T-helper 2 cell (primary cell): ENCODE results near the gene GCDH.
"Not testable (repeated sequence)": the region's sequence is repeated elsewhere in the genome, so short reads cannot be mapped to it uniquely, and the experiment has no call there.

Experiments used
- DNase-seq, 5 experiments: peaks; one replicate each; pipeline versions ENCODE4 v3.0.0 to v3.0.0-alpha.2; 2012 to 2022
- total RNA-seq, 2 donors: gene quantifications; one replicate each; lab custom pipeline; 2026; lab: John Stamatoyannopoulos, UW

GCDH gene
- 29.9 to 32.6 reads per million in 2 donors for total RNA-seq

DNA sequence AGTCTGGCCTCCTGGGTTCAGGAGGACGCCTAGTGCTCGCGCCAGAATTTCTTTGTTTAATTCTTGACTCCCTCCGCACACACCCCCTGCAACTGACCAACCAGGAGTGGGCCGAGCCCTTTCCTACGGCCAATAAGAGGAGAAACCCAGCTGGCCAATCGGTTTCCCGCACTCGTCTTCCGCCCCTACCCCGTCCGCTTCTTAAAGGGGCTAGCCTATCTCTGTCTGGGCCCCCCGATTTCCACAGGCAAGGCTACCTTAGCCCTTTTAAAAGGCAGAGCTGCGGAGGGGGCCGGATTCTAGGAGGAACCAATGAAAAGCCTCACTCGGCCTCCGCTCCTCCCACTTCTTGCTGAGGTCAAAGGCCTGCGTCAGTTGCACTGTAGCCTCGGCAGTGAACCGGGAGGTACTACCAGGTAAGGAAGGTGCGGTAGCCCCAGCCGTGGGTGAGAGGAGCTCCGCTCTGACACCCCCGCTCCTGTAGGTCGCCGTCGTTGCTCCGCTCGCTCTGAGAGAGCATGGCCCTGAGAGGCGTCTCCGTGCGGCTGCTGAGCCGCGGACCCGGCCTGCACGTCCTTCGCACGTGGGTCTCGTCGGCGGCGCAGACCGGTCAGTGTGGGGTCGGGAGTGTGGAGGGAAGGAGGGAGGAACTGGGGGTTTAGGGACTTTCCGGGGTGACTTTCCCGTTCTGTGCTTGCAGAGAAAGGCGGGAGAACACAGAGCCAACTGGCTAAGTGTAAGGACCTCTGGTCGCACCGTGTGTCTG, at the start of gene GCDH:
TSS of gene GCDH (plus strand) at position 374 of the 766 bp plus-strand sequence. CDS start at position 519, 145 bp downstream.
- DNase-seq, result peak; percentile 82 to 99 (median 95)

DNA sequence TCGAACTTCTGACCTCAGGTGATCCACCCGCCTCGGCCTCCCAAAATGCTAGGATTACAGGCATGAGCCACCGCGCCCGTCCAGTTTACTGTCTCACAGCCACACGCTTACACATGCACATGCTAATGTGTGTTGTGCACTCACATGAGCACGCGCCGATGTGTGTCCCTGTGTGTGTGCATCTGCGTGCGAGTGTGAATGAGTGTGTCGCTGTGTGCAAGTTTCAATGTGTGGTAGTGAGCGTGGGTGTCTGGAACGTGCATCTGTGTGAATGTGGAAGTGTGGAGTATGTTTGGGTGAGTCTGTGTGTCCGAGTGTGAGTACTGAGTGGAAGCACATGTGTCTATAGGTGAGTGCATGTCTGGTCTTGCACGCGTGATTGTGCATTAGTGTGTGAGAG, 48.4 kb upstream of the GCDH start:
- DNase-seq, result no peak

DNA sequence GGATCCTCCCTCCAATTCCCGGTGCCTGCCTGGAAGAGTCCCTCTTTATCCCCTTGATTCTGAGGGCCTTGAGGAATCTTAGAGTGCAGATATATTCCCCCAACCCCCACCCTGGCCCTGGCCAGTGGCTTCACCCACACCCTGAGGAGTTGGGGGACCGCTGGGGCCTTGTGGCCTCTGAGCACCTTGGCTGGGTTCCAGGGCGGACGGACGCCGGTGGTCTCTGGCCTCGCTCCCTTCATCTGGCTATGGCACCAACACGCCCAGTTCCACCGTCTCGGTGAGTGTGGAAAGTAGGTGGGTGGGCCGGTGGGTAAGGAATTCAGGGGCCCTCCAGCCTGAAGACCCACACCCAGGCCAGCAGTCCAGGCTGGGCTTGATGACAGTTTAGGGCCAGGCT, 47.6 kb upstream of the GCDH start:
- no peak for DNase-seq

DNA sequence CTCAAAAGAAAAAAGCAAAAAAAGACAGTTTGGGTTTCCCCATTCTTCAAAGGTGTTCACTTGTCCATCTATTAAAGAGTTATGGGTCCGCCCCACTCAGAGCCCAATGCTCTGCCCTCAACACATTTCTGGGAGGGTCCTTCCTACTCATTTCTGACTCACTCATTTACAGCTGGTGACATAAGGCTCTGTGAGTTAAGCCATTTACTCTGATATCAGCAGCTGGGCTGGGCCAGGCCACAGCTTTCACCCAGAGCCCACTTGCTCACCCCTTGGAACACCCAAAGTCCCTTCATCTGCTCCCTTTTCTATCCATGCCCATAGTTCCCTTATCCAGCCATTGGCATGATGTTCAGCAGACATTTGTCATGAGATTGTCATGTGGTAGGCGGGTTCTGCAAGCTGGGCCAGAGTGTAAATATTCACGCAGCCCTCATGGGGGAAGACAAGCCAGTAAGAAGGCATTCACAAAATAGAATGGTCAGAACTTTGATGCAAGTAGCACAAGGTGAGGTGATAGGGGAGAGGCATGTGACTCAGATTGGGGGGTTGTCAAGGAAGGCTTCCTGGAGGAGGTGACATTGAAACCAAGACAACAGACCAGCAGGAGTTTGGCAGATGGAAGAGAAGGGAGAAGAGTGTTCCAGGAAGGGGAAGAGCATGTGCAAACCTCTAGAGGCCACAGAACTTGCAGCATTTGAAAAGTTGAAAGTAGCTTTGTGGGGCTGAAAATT, 46.8 kb upstream of the GCDH start:
- DNase-seq, result no peak

DNA sequence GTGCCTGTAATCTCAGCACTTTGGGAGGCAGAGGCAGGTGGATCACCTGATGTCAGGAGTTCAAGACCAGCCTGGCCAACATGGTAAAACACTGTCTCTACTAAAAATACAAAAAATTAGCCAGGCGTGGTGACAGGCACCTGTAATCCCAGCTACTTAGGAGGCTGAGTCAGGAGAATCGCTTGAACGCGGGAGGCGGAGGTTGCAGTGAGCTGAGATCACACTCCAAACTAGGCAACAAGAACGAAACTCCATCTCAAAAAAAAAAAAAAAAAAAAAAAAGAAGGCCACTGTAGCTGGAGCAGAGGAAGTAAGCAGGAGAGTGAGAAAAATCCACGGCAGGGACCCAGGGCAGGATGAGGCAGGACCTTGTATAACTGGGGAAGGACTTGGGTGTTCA, 44.3 kb upstream of the GCDH start:
- not testable (repeated sequence) for DNase-seq

DNA sequence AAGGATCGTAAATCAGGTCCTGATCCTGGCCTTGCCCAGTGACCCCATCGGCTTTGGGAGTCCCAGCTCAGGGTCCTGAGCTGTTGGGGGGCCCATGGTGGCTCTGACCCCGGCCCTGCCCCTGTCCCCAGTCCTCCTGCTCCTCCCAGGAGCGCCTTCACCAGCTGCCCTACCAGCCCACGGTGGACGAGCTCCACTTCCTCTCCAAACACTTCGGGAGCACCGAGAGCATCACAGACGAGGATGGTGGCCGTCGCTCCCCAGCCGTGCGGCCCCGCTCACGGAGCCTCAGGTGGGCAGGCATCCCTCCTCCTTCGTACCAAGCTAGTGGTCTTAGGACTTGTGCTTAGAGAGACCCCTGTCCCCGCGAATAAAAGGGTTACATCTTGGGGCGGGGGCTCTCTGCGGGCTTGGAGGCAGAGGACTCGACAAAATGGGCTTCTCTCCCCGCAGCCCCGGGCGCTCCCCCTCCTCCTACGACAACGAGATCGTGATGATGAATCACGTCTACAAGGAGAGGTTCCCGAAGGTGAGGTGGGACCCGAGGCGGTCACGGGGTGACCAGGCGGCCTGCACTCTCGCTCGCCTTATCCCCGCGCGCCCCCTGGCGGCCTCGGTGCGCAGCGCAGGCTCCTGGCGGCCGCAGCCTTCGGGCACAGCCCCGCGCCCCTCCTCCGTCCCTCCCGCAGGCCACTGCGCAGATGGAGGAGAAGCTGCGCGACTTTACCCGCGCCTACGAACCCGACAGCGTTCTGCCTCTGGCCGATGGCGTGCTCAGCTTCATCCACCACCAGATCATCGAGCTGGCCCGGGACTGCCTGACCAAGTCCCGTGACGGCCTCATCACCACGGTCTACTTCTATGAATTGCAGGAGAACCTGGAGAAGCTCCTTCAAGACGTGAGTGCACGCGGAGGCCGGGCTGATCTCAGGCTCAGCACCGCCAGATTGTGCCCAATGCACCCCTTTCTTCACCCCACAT, 43.5 kb upstream of the GCDH start:
- peak; percentile 62 to 81 (median 76) for DNase-seq

DNA sequence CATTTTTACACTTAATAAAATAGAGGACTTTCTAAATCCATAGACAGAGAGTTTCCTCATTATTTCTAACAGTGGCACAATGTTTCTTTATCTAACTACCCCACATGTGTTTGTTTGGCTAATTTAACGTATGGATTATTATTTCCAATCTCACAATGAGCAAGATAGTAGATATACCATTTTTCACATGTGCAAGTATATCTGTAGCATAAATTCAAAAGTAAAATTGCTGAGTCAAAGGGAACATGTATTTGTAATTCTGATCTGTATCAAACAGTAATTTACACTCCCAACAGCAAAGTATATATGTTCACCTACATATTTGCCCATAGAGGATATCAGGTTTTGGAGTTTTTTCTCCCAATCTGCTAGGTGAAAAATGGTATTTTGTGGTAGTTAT, 34.3 kb upstream of the GCDH start:
- no peak for DNase-seq

DNA sequence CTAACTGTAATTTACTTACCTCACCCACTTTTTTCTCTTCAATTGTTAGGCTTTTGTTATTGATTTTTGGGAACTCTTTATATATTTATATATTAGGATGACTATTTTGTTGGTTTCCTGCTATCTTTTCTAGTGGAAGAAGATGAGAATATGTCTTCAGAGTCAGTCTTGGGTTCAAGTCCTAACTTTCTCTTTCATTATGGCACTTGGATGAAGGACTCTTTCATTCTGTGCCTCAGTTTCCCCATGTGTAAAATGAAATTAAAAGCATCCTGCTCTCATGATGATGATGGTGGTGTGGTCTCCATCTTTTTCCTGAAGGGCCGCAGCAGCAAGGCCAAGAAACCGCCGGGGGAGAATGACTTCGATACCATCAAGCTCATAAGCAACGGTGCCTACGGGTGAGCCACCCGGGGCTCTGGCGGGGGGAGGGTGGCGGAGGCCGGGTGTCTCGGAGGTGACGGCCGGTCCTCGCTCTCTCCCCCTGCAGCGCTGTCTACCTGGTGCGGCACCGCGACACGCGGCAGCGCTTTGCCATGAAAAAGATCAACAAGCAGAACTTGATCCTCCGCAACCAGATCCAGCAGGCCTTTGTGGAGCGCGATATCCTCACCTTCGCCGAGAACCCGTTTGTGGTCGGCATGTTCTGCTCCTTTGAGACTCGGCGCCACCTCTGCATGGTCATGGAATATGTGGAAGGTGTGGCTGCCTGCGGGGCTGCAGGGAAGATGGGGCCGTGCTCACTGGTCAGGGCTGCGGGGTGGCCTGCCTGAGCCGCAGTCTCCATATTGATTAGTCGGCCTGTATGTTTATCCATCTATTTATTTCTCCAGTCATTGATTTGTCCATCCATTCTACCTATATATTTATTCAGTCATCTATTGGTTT, 32.7 kb upstream of the GCDH start:
- DNase-seq, result no peak

DNA sequence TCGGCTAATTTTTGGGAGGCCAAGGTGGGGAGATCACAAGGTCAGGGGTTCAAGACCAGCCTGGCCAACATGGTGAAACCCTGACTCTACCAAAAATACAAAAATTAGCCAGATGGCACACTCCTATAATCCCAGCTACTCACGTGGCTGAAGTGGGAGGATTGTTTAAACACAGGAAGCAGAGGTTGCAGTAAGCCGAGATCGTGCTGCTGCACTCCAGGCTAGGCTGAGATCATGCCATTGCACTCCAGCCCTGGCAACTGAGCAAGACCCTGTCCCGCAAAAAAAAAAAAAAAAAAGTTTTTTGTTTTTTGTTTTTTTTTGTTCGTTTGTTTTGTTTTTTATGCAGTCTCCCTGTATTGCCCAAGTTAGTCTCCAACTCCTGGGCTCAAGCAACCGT, 31.4 kb upstream of the GCDH start:
- no peak for DNase-seq

DNA sequence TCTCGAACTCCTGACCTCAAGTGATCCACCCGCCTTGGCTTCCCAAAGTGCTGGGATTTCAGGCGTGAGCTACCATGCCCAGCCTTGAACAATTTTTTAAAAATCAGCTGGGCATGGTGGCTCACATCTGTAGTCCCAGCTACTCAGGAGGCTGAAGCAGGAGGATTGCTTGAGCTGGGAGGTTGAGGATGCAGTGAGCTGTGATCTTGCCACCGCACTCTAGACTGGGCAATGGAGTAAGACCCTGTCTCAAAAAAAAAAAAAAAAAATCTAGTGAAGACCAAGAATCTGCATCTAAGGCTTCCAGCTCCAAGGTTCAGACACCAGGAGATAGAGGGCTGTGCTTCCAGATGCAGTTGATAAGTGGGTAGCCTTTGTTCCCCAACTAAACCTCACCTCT, 26.8 kb upstream of the GCDH start:
- no peak for DNase-seq

DNA sequence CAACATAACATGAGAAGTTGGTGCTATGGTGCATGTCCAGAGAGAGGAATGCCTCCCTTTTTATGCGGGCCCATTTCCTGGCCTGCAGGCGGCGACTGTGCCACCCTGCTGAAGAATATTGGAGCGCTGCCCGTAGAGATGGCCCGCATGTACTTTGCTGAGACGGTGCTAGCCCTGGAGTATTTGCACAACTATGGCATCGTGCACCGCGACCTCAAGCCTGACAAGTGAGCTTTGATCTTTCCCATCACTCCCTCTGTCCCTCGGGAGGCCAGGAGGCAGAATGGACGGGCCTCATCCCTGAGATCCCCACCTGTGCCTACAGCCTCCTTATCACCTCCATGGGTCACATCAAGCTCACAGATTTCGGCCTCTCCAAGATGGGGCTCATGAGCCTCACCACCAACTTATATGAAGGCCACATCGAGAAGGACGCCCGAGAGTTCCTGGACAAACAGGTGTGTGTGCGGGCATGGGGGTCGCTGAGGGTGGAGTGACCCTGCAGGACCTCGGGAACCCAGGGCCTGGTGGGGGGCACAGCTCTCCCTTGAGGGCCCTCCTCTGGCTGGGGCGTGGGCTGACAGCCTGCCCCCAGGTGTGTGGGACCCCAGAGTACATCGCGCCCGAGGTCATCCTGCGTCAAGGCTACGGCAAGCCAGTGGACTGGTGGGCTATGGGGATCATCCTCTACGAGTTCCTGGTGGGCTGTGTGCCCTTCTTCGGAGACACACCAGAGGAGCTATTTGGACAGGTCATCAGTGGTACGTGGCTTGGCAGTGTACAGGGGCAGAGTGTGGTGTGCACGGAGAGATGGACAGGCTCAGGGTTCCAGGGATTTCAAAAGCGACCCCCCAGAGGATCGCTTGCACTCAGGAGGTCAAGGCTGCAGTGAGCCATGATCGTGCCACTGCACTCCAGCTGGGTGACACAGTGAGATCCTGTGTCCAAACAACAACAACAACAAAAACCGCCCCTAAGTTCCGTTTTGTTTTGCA, 25.9 kb upstream of the GCDH start:
- no peak for DNase-seq

DNA sequence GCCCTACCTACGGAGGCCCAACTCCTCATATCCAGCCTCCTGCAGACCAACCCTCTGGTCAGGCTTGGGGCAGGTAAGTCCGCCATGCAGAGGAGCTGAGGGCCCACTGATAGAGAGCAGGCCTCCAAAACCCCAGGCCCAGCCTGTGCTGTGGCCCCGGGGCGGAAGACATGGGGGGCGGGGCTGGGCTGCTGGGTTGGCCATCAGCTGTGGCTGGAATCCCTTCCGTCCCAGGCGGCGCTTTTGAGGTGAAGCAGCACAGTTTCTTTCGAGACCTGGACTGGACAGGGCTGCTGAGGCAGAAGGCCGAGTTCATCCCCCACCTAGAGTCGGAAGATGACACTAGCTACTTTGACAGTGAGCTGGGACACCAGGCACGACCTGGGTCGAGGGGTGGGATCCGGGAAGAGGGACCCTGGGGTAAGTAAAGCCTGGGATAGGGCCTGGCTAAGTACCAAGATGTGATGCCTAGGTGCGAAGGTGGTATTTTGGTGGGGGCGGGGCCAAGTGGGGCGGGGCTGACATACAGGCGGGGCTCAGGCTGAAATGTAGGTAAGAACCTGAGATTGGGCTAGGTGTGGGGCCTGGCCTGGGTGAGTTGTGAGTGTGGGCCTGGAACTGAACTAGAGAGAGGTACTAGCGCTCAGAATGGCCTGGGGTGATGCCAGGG, 25.1 kb upstream of the GCDH start:
- no peak for DNase-seq

DNA sequence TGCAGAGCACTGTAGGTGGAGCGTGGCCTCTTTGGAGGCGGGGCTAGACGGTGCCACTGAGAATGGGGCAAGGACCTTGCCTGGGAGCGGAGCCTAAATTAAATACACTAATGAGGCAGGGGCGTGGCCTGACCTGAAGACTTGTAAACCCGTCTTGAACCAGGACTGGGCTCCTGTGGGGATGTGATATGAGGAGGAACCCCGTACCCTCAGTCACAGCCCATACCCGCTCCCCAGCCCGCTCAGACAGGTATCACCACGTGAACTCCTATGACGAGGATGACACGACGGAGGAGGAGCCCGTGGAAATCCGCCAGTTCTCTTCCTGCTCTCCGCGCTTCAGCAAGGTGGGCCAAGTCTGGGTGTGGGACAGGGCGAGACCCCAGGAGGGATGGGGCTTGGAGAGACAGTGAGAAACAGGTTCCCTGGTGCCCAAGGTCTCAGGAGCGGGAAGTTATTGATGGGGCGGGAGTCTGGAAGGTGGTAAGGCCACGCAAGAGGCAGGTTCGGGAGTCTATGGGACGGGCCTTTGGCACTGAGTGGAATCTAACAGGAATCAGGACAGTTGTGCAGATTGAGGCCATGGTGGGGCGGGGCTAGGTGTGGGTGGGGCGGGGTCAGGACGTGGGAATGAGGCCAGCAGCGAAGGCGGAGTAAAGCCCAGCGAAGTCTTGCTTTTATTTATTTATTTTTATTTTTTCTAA, 24.4 kb upstream of the GCDH start:
- DNase-seq, result no peak

DNA sequence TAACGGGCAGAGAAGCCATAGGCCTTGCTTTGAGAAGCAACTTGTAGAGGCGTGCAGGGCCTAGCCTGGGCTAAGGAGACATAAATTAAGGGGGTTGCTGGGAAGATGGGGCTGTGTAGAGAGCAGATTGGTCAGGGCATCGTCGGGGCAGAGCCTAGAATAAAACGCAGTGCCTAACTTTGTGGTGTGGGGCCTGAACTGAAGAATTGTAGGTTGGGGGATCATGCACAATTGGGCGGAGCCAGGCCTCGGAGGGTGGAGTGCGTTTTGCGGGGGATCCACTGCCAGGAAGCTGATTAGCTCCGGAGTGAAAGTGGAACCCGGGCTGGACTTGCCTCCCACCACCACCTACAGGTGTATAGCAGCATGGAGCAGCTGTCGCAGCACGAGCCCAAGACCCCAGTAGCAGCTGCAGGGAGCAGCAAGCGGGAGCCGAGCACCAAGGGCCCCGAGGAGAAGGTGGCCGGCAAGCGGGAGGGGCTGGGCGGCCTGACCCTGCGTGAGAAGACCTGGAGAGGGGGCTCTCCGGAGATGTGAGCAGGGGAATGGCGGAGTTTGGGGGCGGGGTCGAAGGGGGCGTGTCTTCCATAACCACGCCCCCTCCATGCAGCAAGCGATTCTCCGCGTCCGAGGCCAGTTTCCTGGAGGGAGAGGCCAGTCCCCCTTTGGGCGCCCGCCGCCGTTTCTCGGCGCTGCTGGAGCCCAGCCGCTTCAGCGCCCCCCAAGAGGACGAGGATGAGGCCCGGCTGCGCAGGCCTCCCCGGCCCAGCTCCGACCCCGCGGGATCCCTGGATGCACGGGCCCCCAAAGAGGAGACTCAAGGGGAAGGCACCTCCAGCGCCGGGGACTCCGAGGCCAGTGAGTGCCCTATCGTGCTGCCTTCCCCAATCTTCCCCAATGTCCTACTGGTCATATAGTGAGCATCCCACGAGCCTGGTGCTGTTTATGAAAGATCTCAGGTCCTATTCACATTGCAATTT, 23.6 kb upstream of the GCDH start:
- peak; percentile 32 to 66 (median 46) for DNase-seq

DNA sequence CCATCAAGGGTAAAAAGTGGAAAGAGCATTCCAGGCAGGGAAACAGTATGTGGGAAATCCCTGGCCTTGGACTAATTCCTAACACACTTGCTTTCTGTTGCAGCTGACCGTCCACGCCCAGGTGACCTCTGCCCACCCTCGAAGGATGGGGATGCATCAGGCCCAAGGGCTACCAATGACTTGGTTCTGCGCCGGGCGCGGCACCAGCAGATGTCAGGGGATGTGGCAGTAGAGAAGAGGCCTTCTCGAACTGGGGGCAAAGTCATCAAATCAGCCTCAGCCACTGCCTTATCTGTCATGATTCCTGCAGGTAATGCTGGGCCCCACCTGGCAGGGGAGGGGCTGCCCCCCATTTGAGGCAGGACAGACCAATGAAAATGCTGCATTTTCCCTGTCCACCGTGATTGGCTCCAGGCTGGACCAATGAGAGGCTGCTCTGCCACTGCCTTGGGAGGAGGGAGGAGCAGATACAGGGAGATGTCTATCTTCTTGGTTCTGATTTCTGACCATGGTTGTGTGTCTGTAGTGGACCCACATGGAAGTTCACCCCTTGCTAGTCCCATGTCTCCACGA, 22.3 kb upstream of the GCDH start:
- no peak for DNase-seq

DNA sequence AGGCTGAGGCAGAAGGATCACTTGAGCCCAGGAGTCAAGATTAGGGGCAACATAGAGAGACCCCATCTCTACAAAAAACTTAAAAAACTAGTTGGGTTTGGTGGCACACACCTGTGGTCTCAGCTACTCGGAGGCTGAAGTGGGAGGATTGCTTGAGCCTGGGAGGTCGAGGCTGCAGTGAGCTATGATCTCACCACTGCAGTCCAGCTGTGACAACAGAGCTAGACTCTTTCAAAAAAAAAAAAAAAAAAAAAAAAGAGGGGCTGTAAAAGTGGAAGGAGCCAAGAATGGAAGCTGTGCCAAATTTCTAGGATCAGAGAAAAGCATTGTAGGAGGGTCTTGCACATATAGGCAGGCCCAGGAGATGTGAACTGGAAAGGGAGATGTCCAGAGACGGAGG, 19.3 kb upstream of the GCDH start:
- no peak for DNase-seq

DNA sequence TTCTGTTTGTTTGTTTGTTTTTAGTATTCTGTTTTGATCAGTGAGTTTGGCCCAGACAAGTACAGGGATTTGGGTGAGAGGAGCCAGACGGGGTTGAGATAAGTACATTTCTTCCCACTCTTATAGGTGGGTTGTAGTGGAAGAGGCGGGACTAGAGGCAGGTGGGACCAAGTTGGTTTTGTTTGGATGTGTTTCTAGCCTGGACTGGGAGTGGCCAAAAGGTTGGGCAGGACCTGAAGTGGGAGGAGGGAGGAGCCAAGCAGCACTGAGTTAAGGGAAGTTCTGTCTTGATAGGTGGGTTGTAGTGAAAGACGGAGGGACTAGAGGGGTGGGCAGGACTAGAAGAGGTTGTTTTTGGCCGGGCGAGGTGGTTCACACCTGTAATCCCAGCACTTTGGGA, 18.7 kb upstream of the GCDH start:
- no peak for DNase-seq
